ENCODE measurements around the gene EFTUD2. TPM values are rescaled to one million over a fixed set of nuclear protein-coding genes. Genes with fewer than 3 reads are reported as not detected.

The EFTUD2 gene
- total and polyA plus RNA-seq, 2 experiments from 2014 or later = 60.1 to 63.7 TPM

DNA sequence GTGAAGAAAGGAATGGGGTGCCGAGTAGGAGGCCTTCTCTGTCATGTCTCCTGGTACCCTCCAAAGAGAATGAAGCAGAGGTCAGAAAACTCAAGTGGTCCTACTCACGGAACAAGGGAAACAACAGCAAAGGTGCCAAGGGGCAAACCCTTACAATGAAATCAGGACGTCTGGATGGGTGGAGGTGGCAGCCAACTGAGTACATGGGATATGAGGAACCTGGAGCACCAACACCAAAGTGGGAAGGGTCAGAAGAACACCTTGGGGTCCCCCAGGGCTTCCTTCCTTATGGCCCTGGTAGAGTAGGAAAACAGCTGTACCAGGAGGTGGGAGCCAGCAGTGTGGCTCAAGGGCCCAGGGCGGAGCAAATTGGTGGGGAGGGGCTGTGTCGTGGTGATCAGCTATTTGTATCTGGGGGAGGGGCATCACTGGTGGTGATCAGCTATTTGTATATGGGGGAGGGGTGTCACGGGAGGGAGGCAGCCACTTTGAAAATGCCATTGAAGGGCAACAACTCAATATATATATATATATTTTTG is 50.9 kb downstream of the EFTUD2 start:
- H3F3A ChIP-seq (ENCODE audit: insufficient read depth) = no peaks in the 10 kb centered on the region
- TF ChIP-seq EZH2phosphoT487 (IDR thresholded peaks at IDR 0.05; ENCODE audit: insufficient read depth, low read depth) = no peak
- no peak for TF ChIP-seq EZH2 (IDR thresholded peaks at IDR 0.05; ENCODE audit: insufficient read depth, poor library complexity, severe bottlenecking)
- no peak overlapping the region for H3K9ac ChIP-seq
- 51 to 55% methylated on average over 6 of the region's 6 CpGs for WGBS, 2 experiments (ENCODE audit: low coverage in 1 of 2, low lambda C conversion rate in 2 of 2, missing lambda C conversion rate in 2 of 2)
- H3K9me3 ChIP-seq (ENCODE audit: low read depth) = no peaks in the 10 kb centered on the region
- no peaks in the 10 kb centered on the region for H3K9me2 ChIP-seq (ENCODE audit: insufficient read depth)
- no peaks in the 10 kb centered on the region for H3K27me3 ChIP-seq (replicated peaks; ENCODE audit: insufficient read depth)
- no peak overlapping the region for H3K27ac ChIP-seq
- DNase-seq = no peak
- H2AFZ ChIP-seq = no peak overlapping the region
- H3K36me3 ChIP-seq (ENCODE audit: low read depth) = peaks cover 15% of the 10 kb centered on the region; the same call in 1 of the 2 replicates
- H3K4me2 ChIP-seq (ENCODE audit: unreplicated experiment) = no peak overlapping the region
- no peaks in the 10 kb centered on the region for H3K79me2 ChIP-seq (ENCODE audit: insufficient read depth)
- H3K4me1 ChIP-seq (ENCODE audit: insufficient read depth) = no peaks in the 10 kb centered on the region
- no peaks in the 10 kb centered on the region for H4K20me1 ChIP-seq (ENCODE audit: insufficient read depth)
- H3K4me3 ChIP-seq = no peak overlapping the region
- in situ Hi-C loops (cut with MboI) = no loop called here

DNA sequence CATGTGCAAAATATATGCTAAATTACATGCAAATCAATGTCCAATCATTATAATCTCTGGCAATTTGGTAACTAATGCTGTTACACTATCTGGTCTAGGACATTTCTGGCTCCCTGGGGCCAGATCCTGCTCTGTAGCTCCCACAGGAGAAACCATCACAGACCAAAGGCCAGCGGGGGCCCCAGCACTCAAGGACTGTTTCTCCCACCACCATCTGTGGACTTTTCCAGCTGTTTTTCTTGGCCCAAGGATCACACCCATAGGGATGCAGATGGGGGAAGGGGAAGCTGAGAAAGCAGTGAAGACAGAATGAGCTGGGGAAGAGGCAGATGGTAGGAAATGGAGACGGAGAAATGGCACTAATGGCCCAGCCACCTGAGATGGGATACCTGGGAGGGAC is 51.7 kb downstream of the EFTUD2 start, which contains the start of gene HIGD1B:
HIGD1B (plus strand) TSS at position 298 of the 400 bp plus-strand sequence. CDS start 270 bp downstream, outside the sequence.
- no peak within 1 kb of the TSS for H3K9ac ChIP-seq
- TF ChIP-seq EZH2 (IDR thresholded peaks at IDR 0.05; ENCODE audit: insufficient read depth, poor library complexity, severe bottlenecking) (no peak), EZH2phosphoT487 (IDR thresholded peaks at IDR 0.05; ENCODE audit: insufficient read depth, low read depth) (no peak)
- H3K4me1 ChIP-seq (ENCODE audit: insufficient read depth) = no peaks in the 10 kb centered on the region
- no peaks in the 10 kb centered on the region for H4K20me1 ChIP-seq (ENCODE audit: insufficient read depth)
- no peak within 1 kb of the TSS for H2AFZ ChIP-seq
- H3K9me3 ChIP-seq (ENCODE audit: low read depth) = no peaks in the 10 kb centered on the region
- no peaks in the 10 kb centered on the region for H3K9me2 ChIP-seq (ENCODE audit: insufficient read depth)
- H3K36me3 ChIP-seq (ENCODE audit: low read depth) = peaks cover 8% of the 10 kb centered on the region; the same call in 1 of the 2 replicates
- no peaks in the 10 kb centered on the region for H3K79me2 ChIP-seq (ENCODE audit: insufficient read depth)
- H3K4me2 ChIP-seq (ENCODE audit: unreplicated experiment) = no peak within 1 kb of the TSS
- H3F3A ChIP-seq (ENCODE audit: insufficient read depth) = no peaks in the 10 kb centered on the region
- no peaks in the 10 kb centered on the region for H3K27me3 ChIP-seq (replicated peaks; ENCODE audit: insufficient read depth)
- in situ Hi-C loops (cut with MboI) = no loop called here
- WGBS, 2 experiments (ENCODE audit: low coverage in 1 of 2, low lambda C conversion rate in 2 of 2, missing lambda C conversion rate in 2 of 2) = 38 to 56% methylated on average over 2 of the region's 2 CpGs
- no peak within 1 kb of the TSS for H3K27ac ChIP-seq
- no peak for DNase-seq
- H3K4me3 ChIP-seq = no peak within 1 kb of the TSS

DNA sequence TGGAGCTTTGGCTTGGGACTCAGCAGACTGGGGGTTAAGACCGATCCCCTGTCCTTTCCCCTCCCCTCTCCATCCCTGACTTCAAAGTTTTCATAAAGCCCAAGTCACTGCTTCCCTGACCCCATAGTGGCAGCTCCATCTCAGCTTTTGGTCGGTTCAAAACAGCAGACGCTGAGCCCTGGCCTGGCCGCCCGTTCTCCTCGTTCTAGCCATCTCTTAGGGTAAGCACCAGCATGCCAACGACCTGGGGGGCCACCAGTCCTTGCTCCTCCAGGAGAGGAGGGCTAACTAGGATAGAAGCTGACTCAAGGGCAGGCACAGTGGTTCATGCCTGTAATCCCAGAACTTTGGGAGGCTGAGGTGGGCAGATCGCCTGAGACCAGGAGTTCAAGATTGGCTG is 53.0 kb downstream of the EFTUD2 start:
- H3K9me3 ChIP-seq (ENCODE audit: low read depth) = no peaks in the 10 kb centered on the region
- no peaks in the 10 kb centered on the region for H3K27me3 ChIP-seq (replicated peaks; ENCODE audit: insufficient read depth)

DNA sequence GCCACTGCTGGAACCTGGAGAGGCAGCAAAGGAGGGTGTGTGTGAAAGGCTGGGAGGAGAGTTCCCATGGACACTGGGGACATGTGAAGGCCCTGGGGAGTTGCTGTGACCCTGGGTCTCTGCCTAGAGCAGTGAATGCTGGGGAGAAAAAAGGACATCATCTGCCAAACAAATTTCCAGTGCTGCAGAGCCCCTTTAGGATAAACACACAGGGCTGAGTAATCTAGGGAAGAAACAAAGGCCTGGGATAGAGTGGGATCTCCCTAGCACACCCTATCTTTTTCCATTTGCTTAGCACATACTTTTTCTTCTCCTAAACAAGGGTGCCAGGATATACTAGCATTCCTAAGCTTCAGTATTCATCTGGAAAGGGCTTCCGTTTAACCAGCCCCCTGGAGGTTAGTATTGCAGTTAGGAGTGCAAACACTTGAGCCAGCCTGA is 54.8 kb downstream of the EFTUD2 start:
- no peak for TF ChIP-seq EZH2phosphoT487 (IDR thresholded peaks at IDR 0.05; ENCODE audit: insufficient read depth, low read depth)
- no peak for TF ChIP-seq EZH2 (IDR thresholded peaks at IDR 0.05; ENCODE audit: insufficient read depth, poor library complexity, severe bottlenecking)
- Histone ChIP-seq H3K27me3 (replicated peaks; ENCODE audit: insufficient read depth) (no peaks in the 10 kb centered on the region), H3K9ac (no peak overlapping the region), H3F3A (ENCODE audit: insufficient read depth) (no peaks in the 10 kb centered on the region), H3K36me3 (ENCODE audit: low read depth) (no peaks in the 10 kb centered on the region), H4K20me1 (ENCODE audit: insufficient read depth) (no peaks in the 10 kb centered on the region), H3K27ac (no peak overlapping the region), H3K4me1 (ENCODE audit: insufficient read depth) (no peaks in the 10 kb centered on the region), H3K4me2 (ENCODE audit: unreplicated experiment) (no peak overlapping the region), H2AFZ (no peak overlapping the region), H3K79me2 (ENCODE audit: insufficient read depth) (no peaks in the 10 kb centered on the region), H3K9me3 (ENCODE audit: low read depth) (no peaks in the 10 kb centered on the region), H3K4me3 (no peak overlapping the region), H3K9me2 (ENCODE audit: insufficient read depth) (no peaks in the 10 kb centered on the region)
- in situ Hi-C loops (cut with MboI) = no loop called here
- DNase-seq = no peak
- 82 to 93% methylated on average over 1 of the region's 1 CpG for WGBS, 2 experiments (ENCODE audit: low coverage in 1 of 2, low lambda C conversion rate in 2 of 2, missing lambda C conversion rate in 2 of 2)

More for the DNA sequence above, 53.0 kb downstream of the EFTUD2 start:
- H3K27ac ChIP-seq = no peak overlapping the region
- H4K20me1 ChIP-seq (ENCODE audit: insufficient read depth) = no peaks in the 10 kb centered on the region
- in situ Hi-C loops (cut with MboI) = no loop called here
- no peaks in the 10 kb centered on the region for H3K4me1 ChIP-seq (ENCODE audit: insufficient read depth)
- H3K4me2 ChIP-seq (ENCODE audit: unreplicated experiment) = no peak overlapping the region
- no peak overlapping the region for H3K4me3 ChIP-seq
- WGBS, 2 experiments (ENCODE audit: low coverage in 1 of 2, low lambda C conversion rate in 2 of 2, missing lambda C conversion rate in 2 of 2) = 71 to 76% methylated on average over 8 of the region's 8 CpGs
- no peaks in the 10 kb centered on the region for H3F3A ChIP-seq (ENCODE audit: insufficient read depth)
- H3K9me2 ChIP-seq (ENCODE audit: insufficient read depth) = no peaks in the 10 kb centered on the region
- no peak for DNase-seq
- peaks cover 7% of the 10 kb centered on the region; the same call in 1 of the 2 replicates for H3K36me3 ChIP-seq (ENCODE audit: low read depth)
- H3K79me2 ChIP-seq (ENCODE audit: insufficient read depth) = no peaks in the 10 kb centered on the region
- no peak overlapping the region for H2AFZ ChIP-seq
- TF ChIP-seq EZH2 (IDR thresholded peaks at IDR 0.05; ENCODE audit: insufficient read depth, poor library complexity, severe bottlenecking) (no peak), EZH2phosphoT487 (IDR thresholded peaks at IDR 0.05; ENCODE audit: insufficient read depth, low read depth) (no peak)
- H3K9ac ChIP-seq = no peak overlapping the region

Measured in GM23248 (cell line).